DMS153 treated with DMSO at 0.1 percent for 48 hours (cell line): Measurements from ENCODE around the gene FAM149A.
A peak's percentile ranks its signal among the peaks of the same experiment; 100 is the strongest.

ENCODE experiments used
- DNase-seq: peaks from one replicate; lab custom pipeline; 2025; ENCODE audit not compliant: unreplicated experiment; lab: John Stamatoyannopoulos, UW

The FAM149A gene

DNA sequence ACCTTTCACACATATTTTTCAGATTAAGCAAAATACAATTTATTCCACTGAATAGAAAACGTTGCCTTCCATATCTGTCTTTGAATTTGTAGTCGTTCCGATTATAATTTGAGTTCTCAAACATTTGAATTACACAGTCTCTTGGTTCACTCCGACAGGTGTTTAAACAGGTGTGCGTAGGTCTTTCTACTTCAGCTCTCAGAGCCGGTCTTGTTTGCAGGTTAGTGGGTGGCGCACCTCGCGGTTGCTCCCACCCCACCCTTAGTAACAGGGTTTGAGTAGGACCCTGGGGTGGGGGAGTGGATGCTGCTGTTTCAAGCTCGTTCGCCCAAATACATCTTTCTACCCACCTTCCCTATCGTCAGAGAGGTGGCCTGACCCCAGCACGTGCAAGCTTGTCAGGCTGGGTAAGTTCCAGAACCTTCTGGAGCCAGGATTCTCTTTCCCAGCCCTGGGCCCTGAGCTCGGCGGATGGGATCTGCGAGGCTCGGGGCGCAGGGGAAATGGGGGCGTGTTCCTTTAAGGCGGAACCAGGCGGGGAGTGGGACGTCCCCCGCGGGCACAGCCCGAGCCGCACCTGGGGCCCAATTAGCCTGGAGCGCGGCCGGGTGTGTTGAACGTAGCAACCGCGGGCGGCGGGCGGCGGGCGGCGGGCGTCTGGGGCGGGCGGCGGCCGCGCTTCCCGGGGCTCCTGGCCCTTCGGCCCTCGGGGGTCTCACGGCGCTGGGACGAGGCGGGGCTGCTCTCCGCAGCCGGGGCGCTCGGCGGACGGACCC is at the start of gene FAM149A:
Gene FAM149A, plus strand, starts transcription at position 591 of the 776 bp plus-strand sequence.
- DNase-seq: peak; percentile 33

DNA sequence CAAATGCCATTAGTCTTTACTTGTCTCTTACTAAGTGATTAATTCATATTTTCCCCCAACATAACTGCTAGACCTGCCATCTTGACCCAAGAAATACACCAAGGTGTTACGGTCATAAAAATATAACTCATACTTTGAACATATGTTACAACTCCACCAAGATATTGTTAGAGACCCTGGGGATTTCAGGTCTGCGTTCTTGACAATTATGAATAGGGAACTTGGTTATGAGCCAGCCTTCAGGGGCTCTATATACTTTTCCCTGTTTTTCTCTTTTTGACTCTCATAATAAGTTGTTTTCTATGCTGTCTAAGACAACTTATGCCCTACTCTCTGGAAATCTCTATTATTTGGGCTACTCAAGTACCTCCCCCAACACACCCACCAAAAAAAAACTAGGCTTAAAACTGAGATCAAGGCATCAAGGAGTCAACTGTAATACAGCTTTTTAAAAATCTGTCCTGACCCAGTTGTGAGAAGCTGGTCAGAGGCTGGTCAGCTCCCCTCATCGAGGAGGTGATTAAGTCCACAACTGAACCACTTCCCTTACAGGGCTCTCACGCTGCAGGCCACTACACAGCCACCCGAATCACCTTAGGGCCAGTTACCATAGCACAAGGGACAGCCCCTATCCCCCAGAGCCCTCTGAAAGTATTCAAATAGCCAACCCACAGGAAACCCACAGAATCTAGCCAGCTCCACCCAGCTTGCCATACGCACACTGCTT is 46.1 kb upstream of the FAM149A start:
- no peak for DNase-seq

DNA sequence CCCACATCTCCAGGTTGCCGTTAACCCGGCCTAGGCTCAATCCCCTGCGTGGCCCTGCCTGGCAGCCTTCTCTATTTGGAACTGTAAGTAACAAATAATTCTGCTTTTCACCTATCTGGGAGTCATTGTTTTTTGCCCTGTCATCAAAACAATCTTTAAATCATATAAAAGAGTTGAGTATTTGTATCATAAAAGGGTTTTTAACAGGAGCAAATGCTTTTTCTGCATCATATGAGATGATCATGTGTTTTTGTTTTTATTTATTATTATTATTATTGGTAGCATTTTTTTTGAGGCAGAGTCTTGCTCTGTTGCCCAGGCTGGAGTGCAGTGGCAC is 45.6 kb upstream of the FAM149A start:
- no peak for DNase-seq

DNA sequence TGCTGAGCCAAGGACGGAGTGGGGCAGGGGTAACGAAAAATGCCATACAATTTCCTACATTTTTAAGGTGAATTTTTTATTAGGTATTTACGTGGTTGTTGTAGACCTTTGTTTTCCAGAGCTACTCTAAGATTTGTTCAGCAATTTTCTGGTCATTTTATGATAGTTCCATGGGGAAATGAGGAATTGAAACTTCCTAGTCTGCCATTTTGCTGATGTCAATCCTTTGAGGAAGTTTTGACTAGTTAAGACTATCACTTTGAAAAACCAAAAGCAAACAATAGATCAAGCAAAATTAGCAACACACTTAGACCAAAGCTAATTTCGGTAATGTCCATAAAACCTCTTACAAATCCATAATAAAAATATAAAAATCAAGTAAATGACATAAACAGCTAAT is 42.6 kb upstream of the FAM149A start:
- no peak for DNase-seq

DNA sequence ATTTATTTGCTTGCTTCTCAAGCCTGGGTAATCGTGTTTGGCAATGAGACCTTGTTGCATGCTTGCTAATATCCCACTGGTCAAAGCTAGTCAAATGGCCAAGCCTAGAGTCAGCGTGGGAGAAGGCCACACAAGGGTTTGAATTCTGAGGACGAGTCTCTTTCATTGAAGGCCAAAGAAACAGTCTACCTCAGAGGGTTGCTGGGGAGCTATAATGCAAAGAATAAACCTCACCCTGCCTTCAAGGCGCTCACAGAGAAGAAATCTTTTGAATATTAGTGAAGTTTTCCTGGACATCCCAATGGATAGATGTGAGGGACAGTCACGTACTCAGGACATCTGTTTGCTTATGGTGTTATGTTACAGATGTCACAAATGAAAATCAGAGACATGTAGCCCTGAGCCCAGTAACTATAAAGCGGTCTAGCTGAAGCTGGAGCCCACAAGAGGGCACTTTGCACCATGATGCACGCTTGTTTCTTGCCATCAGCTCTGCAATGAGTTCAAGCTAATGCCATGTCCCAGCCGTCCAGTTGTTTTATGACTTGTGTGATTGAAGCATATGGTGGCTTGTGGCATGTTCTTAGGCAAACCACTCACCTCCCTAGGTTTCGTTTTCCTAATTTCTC is 36.6 kb upstream of the FAM149A start:
- DNase-seq: peak; percentile 85

DNA sequence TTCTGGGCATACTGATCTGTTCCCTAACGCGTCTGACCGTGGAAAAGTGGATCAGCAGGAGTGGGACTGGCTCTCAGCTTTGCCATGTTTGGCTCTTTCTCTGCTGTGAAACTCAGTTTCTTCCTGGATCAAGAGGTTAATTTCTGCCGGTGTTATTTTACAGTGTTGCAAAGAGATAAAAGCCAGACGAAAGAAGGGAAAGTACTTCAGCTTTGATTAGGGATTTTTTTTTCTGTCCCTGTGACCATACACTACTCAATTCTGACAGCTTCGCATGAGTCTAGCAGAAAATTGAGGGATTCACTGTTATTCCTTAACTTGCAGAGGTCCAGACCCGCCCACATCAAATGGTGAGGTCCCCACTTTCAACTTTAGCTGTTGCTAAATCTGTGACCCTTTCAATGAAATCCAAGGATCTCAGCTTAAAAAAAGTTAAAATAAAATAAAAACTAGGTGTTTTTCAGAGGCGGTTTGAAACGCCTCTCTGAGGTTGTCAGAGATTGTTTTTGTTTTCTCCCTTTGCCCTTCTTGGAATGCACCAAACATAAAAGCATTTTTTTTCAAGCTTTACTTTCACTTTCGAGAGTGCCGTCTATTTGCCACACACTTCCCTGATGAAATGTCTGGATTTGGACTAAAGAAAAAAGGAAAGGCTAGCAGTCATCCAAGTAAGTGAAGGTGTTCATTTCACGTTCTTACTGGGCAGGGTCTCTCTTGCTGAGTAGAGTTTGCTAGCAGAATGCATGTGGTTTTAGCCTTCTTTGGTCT is 35.7 kb upstream of the FAM149A start, which contains the start of gene TLR3:
Gene TLR3, plus strand, starts transcription at position 576 of the 768 bp plus-strand sequence. CDS start 7,464 bp downstream, outside the sequence.
- no peak for DNase-seq

DNA sequence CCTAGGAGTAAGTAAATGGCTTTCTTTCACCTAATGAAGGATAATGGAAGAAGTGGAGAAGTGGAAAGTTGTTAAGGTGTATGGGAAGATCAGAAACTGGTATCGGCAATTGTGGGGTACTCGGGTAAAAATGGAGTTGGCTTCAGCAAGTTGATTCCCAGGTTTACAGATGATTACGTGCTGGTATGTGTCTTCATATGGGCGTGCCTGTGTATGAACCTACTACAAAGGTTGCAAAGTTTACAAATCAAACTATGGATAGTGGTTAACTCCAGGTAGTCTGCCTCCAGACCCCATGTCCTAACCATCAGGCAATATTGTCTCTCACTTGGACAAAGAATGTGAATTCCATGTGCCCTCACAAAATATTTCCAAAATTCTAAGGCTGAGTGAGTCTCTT is 34.8 kb upstream of the FAM149A start:
- no peak for DNase-seq

DNA sequence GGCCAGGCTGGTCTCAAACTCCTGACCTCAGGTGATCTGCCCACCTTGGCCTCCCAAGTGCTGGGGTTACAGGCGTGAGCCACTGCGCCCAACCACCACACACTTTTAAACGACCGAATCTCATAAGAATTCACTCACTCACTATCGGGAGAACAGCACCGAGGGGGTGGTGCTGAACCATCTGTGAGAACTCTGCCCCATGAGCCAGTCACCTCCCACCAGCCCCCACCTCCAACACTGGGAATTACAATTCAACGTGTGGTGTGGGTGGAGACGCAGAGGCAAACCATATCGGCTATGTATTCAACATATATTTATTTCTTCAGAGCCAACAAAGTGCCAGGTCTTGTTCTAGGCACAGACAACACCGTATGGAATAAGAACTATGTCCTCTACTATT is 32.0 kb upstream of the FAM149A start:
- DNase-seq: no peak

DNA sequence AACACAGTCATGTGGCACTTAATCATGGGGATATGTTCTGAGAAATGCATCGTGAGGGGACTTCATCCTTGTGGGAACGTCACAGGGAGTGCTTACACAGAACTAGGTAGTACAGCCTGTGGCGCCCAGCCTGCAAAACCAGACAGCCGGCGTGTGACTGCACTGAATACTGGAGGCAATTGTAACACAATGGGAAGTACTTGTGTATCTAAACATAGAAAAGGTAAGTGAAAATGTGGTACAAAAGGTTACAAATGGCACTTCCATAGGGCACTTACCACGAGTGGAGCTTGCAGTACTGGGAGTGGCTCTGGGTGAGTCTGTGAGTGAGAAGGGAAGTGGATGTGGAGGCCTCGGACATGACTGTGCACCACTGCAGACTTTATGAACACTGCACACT is 30.3 kb upstream of the FAM149A start:
- DNase-seq: peak; percentile 14

DNA sequence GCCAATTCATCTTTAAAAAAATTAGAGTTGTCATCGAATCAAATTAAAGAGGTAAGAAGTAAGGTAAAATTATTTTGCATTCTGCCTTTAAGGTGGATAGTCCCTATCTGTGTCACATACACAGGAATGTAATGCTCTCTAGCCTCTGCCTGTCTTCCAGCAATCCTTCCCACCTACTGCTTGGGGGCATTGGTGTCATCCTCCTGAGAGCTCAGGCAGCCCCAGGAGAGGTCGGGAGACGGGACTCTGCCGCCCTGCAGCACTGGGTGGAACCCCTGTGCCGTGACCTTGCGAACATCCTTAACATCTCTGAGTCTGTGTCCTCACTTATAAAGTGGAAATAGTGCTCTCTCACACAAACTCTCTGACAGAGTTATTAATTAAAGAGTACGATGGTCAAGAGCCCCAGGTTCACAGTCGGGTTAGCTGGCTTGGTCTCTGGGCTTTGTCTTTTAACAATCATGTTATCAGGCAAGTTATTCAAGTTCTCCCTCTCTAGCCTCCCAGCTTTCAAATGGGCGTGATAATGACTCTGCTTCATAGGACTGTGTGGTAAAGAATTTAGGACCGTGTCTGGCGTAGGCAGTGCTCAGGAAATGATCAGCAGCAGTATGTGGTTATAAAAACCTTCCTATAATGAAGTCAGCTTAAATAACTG is 25.4 kb upstream of the FAM149A start:
- no peak for DNase-seq

DNA sequence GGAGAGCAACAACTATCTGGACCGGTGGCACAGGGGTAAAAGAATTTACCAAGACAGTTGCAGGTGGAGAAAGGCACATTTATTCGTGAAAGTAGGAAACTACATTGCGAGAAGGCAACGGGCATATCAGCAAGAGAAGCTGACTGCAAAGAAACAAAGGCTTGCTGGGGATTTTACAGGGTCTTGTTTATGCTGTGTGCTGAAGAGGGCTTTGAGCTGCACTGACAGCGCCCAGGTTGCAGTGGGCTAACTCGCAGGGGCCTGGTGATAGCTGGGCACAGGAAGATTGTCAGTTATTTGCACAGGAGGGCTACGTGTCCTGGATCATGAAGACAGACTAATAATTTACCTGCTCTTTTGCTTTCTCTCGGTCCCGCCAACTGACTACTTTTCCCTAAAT is 24.8 kb upstream of the FAM149A start:
- DNase-seq: no peak

DNA sequence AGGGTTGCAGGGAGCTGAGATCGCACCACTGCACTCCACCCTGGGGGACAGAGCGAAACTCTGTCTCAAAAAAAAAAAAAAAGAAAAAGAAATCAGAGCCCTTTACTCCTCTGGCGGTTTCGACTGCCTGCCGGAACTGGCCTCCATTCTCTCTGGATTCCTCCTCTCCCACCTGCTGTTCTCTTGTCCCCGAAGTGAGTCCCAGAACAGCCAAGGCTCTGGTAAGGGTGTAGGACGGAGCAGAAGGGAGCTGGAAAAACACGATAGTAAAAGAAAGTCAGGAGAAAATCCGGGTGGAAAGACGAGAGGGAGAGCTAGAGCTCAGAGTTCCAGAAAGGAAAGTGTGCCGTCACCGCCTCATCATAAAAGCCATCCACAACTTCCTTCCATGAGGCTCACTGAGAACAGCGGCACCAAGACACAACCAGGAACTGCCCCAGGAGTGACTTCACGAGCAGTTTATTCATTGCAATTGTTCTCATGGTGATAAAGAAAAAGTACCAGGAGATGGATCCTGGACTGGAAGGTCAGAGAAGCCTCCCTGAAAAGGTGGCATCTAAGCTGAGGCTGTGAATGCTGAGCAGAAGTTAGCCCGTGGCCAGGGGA is 23.2 kb upstream of the FAM149A start:
- DNase-seq: no peak

DNA sequence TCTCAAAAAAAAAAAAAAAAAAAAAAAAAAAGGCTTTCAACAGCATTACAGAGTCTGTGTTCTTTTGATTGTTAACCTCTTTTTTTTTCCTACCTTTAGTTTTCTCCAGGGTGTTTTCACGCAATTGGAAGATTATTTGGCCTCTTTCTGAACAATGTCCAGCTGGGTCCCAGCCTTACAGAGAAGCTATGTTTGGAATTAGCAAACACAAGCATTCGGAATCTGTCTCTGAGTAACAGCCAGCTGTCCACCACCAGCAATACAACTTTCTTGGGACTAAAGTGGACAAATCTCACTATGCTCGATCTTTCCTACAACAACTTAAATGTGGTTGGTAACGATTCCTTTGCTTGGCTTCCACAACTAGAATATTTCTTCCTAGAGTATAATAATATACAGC is 22.3 kb upstream of the FAM149A start:
- no peak for DNase-seq

DNA sequence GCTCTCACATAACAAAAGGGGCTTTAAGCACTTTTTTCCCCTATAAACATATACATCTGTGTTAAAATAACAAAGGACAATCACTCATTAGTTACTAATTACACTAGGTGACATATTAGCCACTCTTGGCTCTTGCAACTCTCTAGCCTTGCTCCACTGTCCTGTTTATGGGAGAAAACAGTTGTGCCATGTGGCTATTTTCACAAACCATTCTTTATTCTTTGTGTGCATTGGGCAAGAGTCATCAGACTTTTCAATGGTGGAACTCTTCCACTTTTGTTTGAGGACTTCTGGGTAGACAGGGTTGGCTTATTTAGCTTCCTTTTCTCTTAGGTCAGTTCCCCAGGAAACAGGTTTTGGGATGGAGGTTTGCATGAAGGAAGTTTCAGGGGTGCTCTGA is 16.0 kb upstream of the FAM149A start:
- no peak for DNase-seq

DNA sequence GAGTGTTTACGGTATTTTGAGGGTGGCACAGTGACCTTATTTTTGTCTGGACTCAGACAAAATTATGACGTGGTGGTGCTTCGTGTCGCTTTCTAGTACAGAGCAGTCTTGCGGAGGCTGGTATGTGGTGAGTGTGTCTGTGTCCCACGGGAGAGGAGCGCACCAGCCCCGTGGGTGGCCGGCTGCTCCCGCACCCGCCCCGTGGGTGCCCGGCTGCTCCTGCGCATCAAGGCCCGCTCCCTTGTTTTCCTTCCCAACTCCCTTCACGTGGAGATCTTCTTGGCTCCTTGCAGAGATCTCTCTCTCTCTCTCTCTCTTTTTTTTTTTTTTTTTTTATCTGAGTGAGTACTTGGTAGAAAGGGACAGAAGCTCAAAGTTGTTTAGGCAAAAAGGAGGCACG is 12.2 kb upstream of the FAM149A start:
- no peak for DNase-seq

DNA sequence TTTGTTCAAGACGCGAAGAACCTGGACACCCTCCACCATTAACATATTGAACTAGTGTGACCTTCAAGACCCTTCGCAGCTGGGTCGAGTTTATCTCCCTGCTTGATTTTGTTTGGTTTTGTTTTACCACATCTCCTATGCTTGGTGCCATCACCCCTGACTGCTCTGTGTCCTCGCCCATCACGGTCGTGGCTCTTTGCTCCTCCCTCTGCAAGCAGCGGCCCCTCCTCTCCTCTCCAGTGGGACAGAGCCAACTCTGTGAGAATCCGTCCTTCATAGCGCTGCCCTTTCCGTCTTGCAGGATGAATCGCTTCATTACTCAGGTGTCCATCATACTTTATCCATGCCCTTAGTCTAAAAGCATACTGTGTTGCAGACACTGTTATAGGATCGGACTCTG is 9.1 kb upstream of the FAM149A start:
- no peak for DNase-seq

DNA sequence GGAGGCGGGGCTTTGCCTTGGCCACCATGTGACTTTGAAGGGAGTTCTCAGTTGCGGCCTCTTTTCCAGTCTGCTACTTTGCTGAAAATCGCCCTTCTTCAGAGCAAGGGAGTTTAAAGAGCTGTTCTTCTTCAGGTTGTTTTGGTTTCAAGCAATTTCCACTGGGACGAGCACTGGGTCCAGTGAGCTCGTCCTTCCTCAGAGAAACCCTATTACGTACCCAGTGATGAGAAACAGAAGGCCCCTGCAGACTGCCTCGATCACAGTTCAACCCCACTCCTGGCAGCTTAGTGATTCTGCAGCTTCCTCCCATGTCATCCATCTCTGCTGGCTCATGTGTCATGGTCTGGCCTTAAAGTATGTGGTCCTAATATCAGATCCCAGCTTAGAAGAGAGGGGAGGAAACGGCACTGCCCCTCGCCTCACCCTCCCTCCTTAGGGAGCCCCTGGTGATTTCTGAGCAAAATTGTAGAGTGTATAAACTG is 7.8 kb upstream of the FAM149A start:
- DNase-seq: no peak

DNA sequence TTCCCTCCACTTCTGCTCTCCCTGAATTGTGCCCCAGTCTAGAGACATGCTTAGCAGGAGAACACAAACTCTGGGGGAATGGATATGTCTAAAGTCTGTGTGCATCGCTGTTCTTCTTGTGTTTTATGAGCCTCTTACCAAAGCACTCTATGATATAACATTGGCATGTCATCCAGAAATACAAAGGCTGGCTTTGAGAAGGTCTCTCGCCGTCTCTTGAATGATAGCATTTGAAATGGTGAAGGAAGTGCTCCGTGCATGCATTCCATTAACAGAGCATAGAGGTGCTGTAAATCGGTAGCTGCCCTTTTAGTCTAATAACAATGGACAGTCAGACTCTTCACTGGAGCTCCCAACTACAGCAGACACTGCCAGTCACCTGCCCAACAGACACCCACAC is 7.1 kb upstream of the FAM149A start:
- no peak for DNase-seq

DNA sequence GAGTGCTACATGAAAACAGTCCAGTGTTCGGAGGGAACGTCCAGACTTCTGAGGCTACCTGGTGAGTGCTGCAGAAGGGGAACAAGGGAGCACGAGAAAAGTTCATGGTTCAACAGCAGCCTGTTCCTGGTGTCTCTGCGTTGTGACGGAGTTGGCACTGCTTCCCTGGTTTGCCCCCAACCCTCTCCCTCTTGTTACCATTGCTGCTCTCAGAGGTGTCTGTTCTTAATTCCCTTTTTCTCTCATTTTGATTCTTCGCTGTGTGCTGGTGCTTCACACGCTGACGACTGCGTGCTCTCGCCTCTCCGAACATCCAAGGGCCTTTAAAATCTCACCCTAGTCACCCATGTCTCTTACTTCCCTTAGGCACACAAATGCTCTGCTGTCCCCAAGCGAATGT is 1.6 kb upstream of the FAM149A start:
- DNase-seq: no peak

DNA sequence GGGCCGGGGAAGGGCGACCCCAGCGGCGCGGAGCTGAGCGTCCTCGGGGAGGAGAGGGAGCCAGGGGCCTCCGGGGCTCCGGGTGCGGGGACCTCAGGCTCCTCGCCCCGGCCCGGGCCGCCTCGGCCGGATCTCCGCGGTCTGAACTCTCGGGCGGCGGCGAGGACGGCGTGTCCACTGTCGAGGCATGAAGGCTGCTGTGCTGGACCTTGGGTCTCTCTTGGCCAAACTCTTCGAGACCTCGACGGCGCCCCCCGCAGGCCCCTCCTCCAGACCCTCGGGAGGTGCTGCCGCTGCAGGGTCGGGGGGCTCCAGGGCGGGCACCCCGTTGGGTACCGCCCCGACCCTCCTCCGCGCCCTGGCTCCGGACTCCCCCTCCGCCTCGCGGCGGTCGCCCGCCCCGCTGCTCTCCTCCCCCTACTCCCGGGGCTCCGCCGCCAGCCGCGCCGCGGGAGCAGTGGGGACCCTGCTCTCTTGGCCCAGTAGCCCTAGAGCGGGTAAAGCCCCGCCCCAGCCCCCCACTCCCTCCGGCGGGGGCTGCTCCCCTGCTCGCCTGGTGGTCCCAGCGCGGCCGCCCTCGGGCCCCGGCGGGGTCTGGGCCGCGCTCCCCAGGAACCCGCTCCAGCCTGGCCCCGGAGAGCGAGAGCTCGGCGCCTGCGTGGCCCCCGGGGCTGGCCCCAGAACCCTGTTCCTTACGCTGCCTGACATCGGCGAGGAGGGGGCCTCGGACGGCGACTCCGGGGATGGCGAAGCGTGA is 564 bp downstream of the FAM149A start:
- no peak for DNase-seq
